ENCODE results near the gene ACAD11. TPM values are rescaled to one million over a fixed set of nuclear protein-coding genes. Genes with fewer than 3 reads are reported as not detected.

The ACAD11 gene
- total RNA-seq, 2 donors from 2014 or later: 28.8 to 52.1 TPM

DNA sequence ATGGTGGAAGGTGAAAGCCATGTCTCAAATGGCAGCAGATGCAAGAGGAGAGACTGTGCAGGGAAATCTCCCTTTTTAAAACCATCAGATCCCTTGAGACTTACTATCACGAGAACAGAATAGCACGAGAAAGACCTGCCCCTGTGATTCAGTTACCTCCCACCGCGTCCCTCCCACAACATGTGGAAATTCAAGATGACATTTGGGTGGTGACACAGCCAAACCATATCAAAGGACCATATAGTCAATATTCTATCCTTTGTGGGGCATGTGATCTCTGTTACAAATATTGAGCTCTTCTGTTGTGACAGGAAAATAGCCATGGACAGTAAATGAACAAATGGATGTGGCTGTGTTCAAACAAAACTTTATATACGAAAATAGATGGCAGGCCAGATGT lies 139.7 kb downstream of the ACAD11 start:
- no peak for DNase-seq
- 87 to 95% methylated on average over 5 of the region's 5 CpGs for WGBS, 2 donors
- H3K27ac ChIP-seq: no peak overlapping the region
- ATAC-seq: no peak
- intact Hi-C loops (cut with DNase I): no loop called here
- no peak overlapping the region for H3K4me3 ChIP-seq
- H3K9me3 ChIP-seq: no peaks in the 10 kb centered on the region
- TF ChIP-seq, protein P1, sequence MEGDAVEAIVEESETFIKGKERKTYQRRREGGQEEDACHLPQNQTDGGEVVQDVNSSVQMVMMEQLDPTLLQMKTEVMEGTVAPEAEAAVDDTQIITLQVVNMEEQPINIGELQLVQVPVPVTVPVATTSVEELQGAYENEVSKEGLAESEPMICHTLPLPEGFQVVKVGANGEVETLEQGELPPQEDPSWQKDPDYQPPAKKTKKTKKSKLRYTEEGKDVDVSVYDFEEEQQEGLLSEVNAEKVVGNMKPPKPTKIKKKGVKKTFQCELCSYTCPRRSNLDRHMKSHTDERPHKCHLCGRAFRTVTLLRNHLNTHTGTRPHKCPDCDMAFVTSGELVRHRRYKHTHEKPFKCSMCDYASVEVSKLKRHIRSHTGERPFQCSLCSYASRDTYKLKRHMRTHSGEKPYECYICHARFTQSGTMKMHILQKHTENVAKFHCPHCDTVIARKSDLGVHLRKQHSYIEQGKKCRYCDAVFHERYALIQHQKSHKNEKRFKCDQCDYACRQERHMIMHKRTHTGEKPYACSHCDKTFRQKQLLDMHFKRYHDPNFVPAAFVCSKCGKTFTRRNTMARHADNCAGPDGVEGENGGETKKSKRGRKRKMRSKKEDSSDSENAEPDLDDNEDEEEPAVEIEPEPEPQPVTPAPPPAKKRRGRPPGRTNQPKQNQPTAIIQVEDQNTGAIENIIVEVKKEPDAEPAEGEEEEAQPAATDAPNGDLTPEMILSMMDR (IDR thresholded peaks at IDR 0.05): no peak
- TF ChIP-seq POLR2A (IDR thresholded peaks at IDR 0.05): no peak
- peaks cover 0 to 12% of the 10 kb centered on the region in 2 donors for H3K36me3 ChIP-seq (replicated peaks in 1 of 2; ENCODE audit: insufficient read depth in 1 of 2, low read depth in 2 of 2)
- no peaks in the 10 kb centered on the region for H3K27me3 ChIP-seq
- no peaks in the 10 kb centered on the region for H3K4me1 ChIP-seq

DNA sequence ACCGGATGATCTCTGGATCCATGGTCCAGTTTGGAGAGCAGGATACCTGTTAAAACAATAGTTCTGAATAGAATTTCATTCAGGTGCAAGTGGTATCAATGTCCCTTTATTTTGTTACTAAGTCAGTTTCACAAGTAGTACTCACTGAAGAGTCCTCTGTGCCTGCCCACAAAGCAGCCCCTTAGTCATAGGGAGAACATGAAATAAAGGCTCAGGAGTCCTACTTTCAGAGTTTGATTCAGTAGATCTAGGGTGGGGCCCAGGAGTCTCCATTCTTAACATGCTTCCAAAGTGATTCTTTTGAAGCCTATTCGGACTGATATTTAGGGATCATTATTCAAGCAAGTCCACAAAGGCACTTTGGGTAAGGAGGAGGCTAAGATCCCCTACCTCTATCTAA lies 142.3 kb downstream of the ACAD11 start:
- Histone ChIP-seq H3K4me3 (no peak overlapping the region), H3K9me3 (no peaks in the 10 kb centered on the region), H3K4me1 (no peaks in the 10 kb centered on the region), H3K27me3 (no peaks in the 10 kb centered on the region), H3K27ac (no peak overlapping the region), H3K36me3 (replicated peaks in 1 of 2; ENCODE audit: insufficient read depth in 1 of 2, low read depth in 2 of 2) (peaks cover 0 to 18% of the 10 kb centered on the region in 2 donors)
- DNase-seq (no peak), ATAC-seq (no peak)
- no peak for TF ChIP-seq POLR2A (IDR thresholded peaks at IDR 0.05)
- TF ChIP-seq, protein P1 (IDR thresholded peaks at IDR 0.05): no peak
- 91 to 92% methylated on average over 2 of the region's 2 CpGs for WGBS, 2 donors
- intact Hi-C loops (cut with DNase I): no loop called here

DNA sequence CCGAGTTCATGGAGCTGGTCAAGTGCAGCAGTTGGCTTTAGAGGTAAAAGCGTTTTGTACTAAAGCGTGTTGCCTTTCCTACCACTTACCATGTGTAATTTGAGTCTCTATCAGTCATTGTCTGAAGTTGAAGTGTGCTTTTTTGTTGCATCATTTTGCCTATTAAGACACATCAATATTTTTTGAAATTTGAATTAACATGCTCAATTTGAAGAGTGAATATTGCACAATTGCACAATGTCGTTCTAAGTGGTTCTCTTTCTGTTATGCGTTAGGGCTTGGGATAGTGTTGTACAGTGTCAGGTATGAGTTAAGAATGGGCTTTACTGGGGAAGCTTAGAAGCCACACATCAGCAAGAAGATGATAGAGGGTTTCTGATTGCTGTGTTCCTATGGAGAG lies 146.6 kb downstream of the ACAD11 start:
- intact Hi-C loops (cut with DNase I): no loop called here
- TF ChIP-seq, protein P1 (IDR thresholded peaks at IDR 0.05): no peak
- no peak for TF ChIP-seq POLR2A (IDR thresholded peaks at IDR 0.05)
- no peaks in the 10 kb centered on the region for H3K27me3 ChIP-seq
- DNase-seq (no peak), ATAC-seq (no peak)
- H3K4me1 ChIP-seq: peaks cover under 1% of the 10 kb centered on the region
- H3K36me3 ChIP-seq (replicated peaks in 1 of 2; ENCODE audit: insufficient read depth in 1 of 2, low read depth in 2 of 2): peaks cover 0 to 16% of the 10 kb centered on the region in 2 donors
- no peak overlapping the region for H3K27ac ChIP-seq
- WGBS, 2 donors: 94 to 98% methylated on average over 5 of the region's 5 CpGs
- no peaks in the 10 kb centered on the region for H3K9me3 ChIP-seq
- no peak overlapping the region for H3K4me3 ChIP-seq

DNA sequence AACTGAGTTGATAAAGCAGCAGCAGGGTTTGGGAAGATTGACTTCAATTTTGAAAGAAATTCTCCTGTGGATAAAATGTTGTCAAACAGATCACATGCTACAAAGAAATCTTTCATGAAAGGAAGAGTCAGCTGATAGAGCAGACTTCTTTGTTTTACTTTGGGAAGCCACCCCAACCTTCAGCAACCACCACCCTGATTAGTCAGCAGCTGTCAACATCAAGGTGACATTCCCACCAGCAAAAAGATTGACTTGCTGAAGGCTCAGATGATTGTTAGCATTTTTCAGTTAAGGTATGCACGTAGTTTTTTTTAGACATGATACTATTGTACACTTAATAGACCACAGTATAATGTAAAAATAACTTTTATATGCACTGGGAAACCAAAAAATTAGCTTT lies 150.1 kb downstream of the ACAD11 start:
- WGBS, 2 donors: 84 to 90% methylated on average over 1 of the region's 1 CpG
- Histone ChIP-seq H3K9me3 (no peaks in the 10 kb centered on the region), H3K27ac (no peak overlapping the region), H3K4me3 (no peak overlapping the region), H3K27me3 (no peaks in the 10 kb centered on the region), H3K36me3 (replicated peaks in 1 of 2; ENCODE audit: insufficient read depth in 1 of 2, low read depth in 2 of 2) (peaks cover 0 to 16% of the 10 kb centered on the region in 2 donors), H3K4me1 (peaks cover 7% of the 10 kb centered on the region)
- ATAC-seq (no peak), DNase-seq (no peak)
- intact Hi-C loops (cut with DNase I): no loop called here
- TF ChIP-seq, protein P1 (IDR thresholded peaks at IDR 0.05): no peak
- TF ChIP-seq POLR2A (IDR thresholded peaks at IDR 0.05): no peak

DNA sequence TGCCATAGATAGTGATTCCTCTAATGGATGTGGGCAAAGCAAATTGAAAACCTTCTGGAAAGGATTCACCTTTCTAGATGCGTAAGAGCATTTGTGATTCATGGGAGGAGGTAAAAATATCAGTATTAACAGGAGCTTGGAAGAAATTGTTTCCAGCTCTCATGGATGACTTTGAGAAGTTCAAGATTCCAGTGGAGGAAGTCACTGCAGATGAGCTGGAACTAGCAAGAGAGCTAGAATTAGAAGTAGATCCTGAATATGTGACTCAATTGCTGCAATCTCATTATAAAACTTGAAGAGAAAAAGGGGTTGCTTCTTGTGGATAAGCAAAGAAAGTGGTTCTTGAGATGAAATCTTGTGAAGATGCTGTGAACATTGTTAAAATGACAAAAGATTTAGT lies 150.5 kb downstream of the ACAD11 start:
- intact Hi-C loops (cut with DNase I): no loop called here
- DNase-seq (no peak), ATAC-seq (no peak)
- no peak overlapping the region for H3K27ac ChIP-seq
- TF ChIP-seq, protein P1 (IDR thresholded peaks at IDR 0.05): no peak
- TF ChIP-seq POLR2A (IDR thresholded peaks at IDR 0.05): no peak
- no peaks in the 10 kb centered on the region for H3K27me3 ChIP-seq
- H3K9me3 ChIP-seq: no peaks in the 10 kb centered on the region
- WGBS, 2 donors: 95 to 97% methylated on average over 1 of the region's 1 CpG
- H3K4me1 ChIP-seq: peaks cover 7% of the 10 kb centered on the region
- H3K4me3 ChIP-seq: no peak overlapping the region
- H3K36me3 ChIP-seq (replicated peaks in 1 of 2; ENCODE audit: insufficient read depth in 1 of 2, low read depth in 2 of 2): peaks cover 0 to 14% of the 10 kb centered on the region in 2 donors

Data from body of pancreas (tissue), 4 donors.